D721Med (cell line): ENCODE data around the gene PCDHGA7.
A peak's percentile ranks its signal among the peaks of the same experiment; 100 is the strongest.
"Not testable (repeated sequence)": the region's sequence is repeated elsewhere in the genome, so short reads cannot be mapped to it uniquely, and the experiment has no call there.

Experiments used
- DNase-seq: peaks from one replicate; pipeline ENCODE4 v3.0.0; 2011; ENCODE audit warnings: low spot score; ENCODE audit not compliant: insufficient read length
- FAIRE-seq: peaks from 2 replicates; lab custom pipeline; 2011; peaks lifted over from hg19 to GRCh38; lab: Jason Lieb, UNC
- TF ChIP-seq, protein P1 (sequence below): IDR thresholded peaks from 2 replicates; pipeline ENCODE4 v1.5.1; 2012; ENCODE audit warnings: mild to moderate bottlenecking, control low read depth; ENCODE audit not compliant: insufficient read depth; ENCODE audit errors: missing control alignments

The PCDHGA7 gene

GRCh38 chr5:141398608-141399007 is 16.1 kb downstream of the PCDHGA7 start:
- TF ChIP-seq, protein P1, sequence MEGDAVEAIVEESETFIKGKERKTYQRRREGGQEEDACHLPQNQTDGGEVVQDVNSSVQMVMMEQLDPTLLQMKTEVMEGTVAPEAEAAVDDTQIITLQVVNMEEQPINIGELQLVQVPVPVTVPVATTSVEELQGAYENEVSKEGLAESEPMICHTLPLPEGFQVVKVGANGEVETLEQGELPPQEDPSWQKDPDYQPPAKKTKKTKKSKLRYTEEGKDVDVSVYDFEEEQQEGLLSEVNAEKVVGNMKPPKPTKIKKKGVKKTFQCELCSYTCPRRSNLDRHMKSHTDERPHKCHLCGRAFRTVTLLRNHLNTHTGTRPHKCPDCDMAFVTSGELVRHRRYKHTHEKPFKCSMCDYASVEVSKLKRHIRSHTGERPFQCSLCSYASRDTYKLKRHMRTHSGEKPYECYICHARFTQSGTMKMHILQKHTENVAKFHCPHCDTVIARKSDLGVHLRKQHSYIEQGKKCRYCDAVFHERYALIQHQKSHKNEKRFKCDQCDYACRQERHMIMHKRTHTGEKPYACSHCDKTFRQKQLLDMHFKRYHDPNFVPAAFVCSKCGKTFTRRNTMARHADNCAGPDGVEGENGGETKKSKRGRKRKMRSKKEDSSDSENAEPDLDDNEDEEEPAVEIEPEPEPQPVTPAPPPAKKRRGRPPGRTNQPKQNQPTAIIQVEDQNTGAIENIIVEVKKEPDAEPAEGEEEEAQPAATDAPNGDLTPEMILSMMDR: no peak
- FAIRE-seq (no peak), DNase-seq (no peak)

- DNase-seq: no peak
- TF ChIP-seq, protein P1: no peak
- no peak for FAIRE-seq
Measured at GRCh38 chr5:141399555-141400258, 17.2 kb downstream of the PCDHGA7 start.

- TF ChIP-seq, protein P1: peak; percentile 42
- DNase-seq (no peak), FAIRE-seq (no peak)
Measured at GRCh38 chr5:141402553-141403243, 20.2 kb downstream of the PCDHGA7 start, which contains the start of gene PCDHGA9. Gene PCDHGA9 (plus strand): TSS chr5:141402778. CDS start chr5:141402953, 175 bp downstream.

GRCh38 chr5:141403387-141403786 is 20.8 kb downstream of the PCDHGA7 start:
- TF ChIP-seq, protein P1: no peak
- FAIRE-seq: no peak
- no peak for DNase-seq

DNA sequence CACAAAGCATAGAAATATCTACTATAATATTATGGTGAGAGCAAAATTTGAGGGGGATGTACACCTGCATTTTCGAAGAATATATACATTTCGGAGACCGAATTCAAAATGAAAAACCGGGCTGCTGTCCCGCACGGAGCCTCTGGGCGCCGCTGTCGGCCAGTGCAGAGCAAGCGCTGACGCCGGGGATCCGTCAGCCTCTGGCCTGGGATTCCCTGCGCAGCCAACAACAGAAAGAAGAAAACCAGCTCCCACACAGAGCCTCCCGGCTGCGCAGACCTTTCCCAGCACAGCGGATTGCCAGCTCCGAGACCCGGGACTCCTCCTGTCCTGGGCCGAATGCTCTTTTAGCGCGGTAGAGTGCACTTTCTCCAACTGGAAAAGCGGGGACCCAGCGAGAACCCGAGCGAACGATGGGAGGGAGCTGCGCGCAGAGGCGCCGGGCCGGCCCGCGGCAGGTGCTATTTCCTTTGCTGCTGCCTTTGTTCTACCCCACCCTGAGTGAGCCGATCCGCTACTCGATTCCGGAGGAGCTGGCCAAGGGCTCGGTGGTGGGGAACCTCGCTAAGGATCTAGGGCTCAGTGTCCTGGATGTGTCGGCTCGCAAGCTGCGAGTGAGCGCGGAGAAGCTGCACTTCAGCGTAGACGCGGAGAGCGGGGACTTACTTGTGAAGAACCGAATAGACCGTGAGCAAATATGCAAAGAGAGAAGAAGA is 25.4 kb downstream of the PCDHGA7 start, which contains the start of gene PCDHGB6:
PCDHGB6 (plus strand) TSS at position 232 of the 716 bp plus-strand sequence; CDS start at position 414, 182 bp downstream.
- DNase-seq, FAIRE-seq: not testable (repeated sequence)

DNA sequence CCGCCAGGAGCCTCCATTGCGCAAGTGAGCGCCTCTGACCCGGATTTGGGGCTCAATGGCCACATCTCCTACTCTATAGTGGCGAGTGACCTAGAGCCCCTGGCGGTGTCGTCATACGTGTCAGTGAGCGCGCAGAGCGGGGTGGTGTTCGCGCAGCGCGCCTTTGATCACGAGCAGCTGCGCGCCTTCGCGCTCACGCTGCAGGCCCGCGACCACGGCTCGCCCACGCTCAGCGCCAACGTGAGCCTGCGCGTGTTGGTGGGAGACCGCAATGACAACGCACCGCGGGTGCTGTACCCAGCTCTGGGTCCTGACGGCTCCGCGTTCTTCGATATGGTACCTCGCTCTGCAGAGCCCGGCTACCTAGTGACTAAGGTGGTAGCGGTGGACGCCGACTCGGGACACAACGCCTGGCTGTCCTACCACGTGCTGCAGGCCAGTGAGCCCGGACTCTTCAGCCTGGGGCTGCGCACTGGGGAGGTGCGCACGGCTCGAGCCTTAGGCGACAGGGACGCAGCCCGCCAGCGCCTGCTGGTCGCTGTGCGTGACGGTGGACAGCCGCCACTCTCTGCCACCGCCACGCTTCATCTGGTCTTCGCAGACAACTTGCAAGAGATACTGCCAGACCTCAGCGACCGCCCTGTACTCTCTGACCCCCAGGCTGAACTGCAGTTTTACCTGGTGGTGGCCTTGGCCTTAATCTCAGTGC is 27.2 kb downstream of the PCDHGA7 start:
- DNase-seq (no peak), FAIRE-seq (no peak)
- TF ChIP-seq, protein P1: no peak

DNA sequence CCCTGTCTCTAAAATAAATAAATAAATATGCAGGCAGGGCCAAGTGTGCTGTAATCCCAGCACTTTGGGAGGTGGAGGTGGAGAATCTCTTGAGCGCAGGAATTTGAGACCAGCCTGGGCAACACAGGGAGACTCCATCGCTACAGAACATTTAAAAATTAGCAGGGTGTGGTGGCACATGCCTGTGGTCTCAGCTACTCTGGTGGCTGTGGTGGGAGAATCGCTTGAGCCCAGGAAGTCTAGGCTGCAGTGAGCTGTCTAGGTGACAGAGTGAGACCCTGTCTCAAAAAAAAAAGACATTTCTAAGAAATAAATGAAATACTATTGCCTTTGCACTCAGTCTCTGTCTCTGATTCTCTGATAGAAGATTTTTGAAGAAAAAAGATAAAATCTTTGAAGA is 29.0 kb downstream of the PCDHGA7 start:
- FAIRE-seq (no peak), DNase-seq (no peak)
- TF ChIP-seq, protein P1: no peak
